Measurements from ENCODE around the gene PODXL. TPM values are rescaled to one million over a fixed set of nuclear protein-coding genes. Genes with fewer than 3 reads are reported as not detected.

PODXL gene
- total and polyA plus RNA-seq, 4 donors = 1.2 to 3.6 (median 1.6) TPM

GRCh38 chr7:131532570-131533091 lies 23.8 kb downstream of the PODXL start:
- Histone ChIP-seq H3K27me3 (ENCODE audit: control insufficient read depth in 4 of 4, insufficient read depth in 4 of 4, low read length in 3 of 4) (no peaks in the 10 kb centered on the region), H3K36me3 (ENCODE audit: control insufficient read depth in 4 of 4, insufficient read depth in 3 of 4, low read depth in 1 of 4, low read length in 3 of 4) (no peaks in the 10 kb centered on the region), H3K4me1 (ENCODE audit: control insufficient read depth in 4 of 4, insufficient read depth in 4 of 4, low read length in 3 of 4) (no peaks in the 10 kb centered on the region), H3K9me3 (ENCODE audit: control insufficient read depth in 4 of 4, low read length in 3 of 4) (no peaks in the 10 kb centered on the region), H3K27ac (ENCODE audit: low read depth in 1 of 2, low read length in 2 of 2) (no peak overlapping the region), H3K4me3 (ENCODE audit: low read depth in 1 of 3, low read length in 3 of 3) (no peak overlapping the region), H3K9ac (ENCODE audit: low read depth in 1 of 2, low read length in 2 of 2) (no peak overlapping the region)
- 77% methylated on average over 10 of the region's 10 CpGs for WGBS
- TF ChIP-seq RXRA (IDR thresholded peaks at IDR 0.05) (no peak), HNF4G (IDR thresholded peaks at IDR 0.05) (no peak), GABPA (IDR thresholded peaks at IDR 0.05 in 1 of 2, conservative IDR thresholded peaks at IDR 0.05 in 1 of 2) (no peak), SP1 (IDR thresholded peaks at IDR 0.05) (no peak)
- no peak for DNase-seq (ENCODE audit: low spot score)

GRCh38 chr7:131530137-131530536 lies 26.3 kb downstream of the PODXL start:
- no peaks in the 10 kb centered on the region for H3K9me3 ChIP-seq (ENCODE audit: control insufficient read depth in 4 of 4, low read length in 3 of 4)
- TF ChIP-seq MAX (IDR thresholded peaks at IDR 0.05) (no peak), FOXA1 (IDR thresholded peaks at IDR 0.05) (no peak), JUND (IDR thresholded peaks at IDR 0.05) (no peak), RAD21 (IDR thresholded peaks at IDR 0.05) (no peak), RXRA (IDR thresholded peaks at IDR 0.05) (no peak), TAF1 (conservative IDR thresholded peaks at IDR 0.05) (no peak), EGR1 (IDR thresholded peaks at IDR 0.05; ENCODE audit: low read depth in 2 of 2) (no peak), HNF4G (IDR thresholded peaks at IDR 0.05) (no peak), REST (IDR thresholded peaks at IDR 0.05) (no peak), HNF4A (conservative IDR thresholded peaks at IDR 0.05) (no peak), ZBTB33 (IDR thresholded peaks at IDR 0.05) (no peak), YY1 (IDR thresholded peaks at IDR 0.05) (no peak), ATF3 (IDR thresholded peaks at IDR 0.05) (no peak), SP1 (IDR thresholded peaks at IDR 0.05) (no peak), CTCF (IDR thresholded peaks at IDR 0.05; ENCODE audit: low read depth, low read length, missing input control) (no peak), GABPA (IDR thresholded peaks at IDR 0.05 in 1 of 2, conservative IDR thresholded peaks at IDR 0.05 in 1 of 2) (no peak), NR2F2 (IDR thresholded peaks at IDR 0.05) (no peak), FOXA2 (IDR thresholded peaks at IDR 0.05) (no peak)
- no peaks in the 10 kb centered on the region for H3K27me3 ChIP-seq (ENCODE audit: control insufficient read depth in 4 of 4, insufficient read depth in 4 of 4, low read length in 3 of 4)
- no peaks in the 10 kb centered on the region for H3K36me3 ChIP-seq (ENCODE audit: control insufficient read depth in 4 of 4, insufficient read depth in 3 of 4, low read depth in 1 of 4, low read length in 3 of 4)
- H3K4me1 ChIP-seq (ENCODE audit: control insufficient read depth in 4 of 4, insufficient read depth in 4 of 4, low read length in 3 of 4) = no peaks in the 10 kb centered on the region
- 93% methylated on average over 6 of the region's 6 CpGs for WGBS
- no peak overlapping the region for H3K9ac ChIP-seq (ENCODE audit: low read depth in 1 of 2, low read length in 2 of 2)
- no peak overlapping the region for H3K27ac ChIP-seq (ENCODE audit: low read depth in 1 of 2, low read length in 2 of 2)
- no peak overlapping the region for H3K4me3 ChIP-seq (ENCODE audit: low read depth in 1 of 3, low read length in 3 of 3)
- DNase-seq (ENCODE audit: low spot score) = no peak
